PC-9 (cell line): Measurements from ENCODE around the gene CPS1.

Experiments
- EZH2 ChIP-seq: fragments of 200-600 bp; sonication (generic); IDR thresholded peaks from 2 replicates; pipeline ENCODE4 v1.8.0; 2017; ENCODE audit warnings: antibody characterized with exemption, low read depth
- TF ChIP-seq, protein P1 (sequence below): fragments of 200-600 bp; sonication (generic); conservative IDR thresholded peaks from 2 replicates; pipeline ENCODE4 v1.6.1; 2017; ENCODE audit warnings: mixed run types, antibody characterized with exemption, mild to moderate bottlenecking, moderate library complexity

DNA sequence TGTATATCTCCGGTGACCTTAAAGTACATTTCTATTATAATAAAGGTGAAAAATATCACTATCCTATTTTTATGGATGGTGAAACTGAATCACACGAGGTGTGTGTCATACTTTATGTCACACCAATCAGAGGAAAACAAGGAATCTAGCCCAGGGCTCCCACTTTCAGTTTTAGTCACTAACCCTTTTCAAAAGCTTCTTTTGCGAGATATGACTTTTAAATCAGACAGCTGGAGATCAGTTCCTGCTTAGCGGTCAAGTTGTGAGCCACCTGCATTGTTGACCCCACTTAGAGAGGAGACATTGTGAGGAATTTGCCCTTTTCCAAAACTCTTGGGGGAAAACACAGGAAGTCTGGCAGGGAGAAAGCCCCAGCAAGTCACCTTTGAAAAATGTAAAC is 70.5 kb downstream of the CPS1 start:
- TF ChIP-seq, protein P1, sequence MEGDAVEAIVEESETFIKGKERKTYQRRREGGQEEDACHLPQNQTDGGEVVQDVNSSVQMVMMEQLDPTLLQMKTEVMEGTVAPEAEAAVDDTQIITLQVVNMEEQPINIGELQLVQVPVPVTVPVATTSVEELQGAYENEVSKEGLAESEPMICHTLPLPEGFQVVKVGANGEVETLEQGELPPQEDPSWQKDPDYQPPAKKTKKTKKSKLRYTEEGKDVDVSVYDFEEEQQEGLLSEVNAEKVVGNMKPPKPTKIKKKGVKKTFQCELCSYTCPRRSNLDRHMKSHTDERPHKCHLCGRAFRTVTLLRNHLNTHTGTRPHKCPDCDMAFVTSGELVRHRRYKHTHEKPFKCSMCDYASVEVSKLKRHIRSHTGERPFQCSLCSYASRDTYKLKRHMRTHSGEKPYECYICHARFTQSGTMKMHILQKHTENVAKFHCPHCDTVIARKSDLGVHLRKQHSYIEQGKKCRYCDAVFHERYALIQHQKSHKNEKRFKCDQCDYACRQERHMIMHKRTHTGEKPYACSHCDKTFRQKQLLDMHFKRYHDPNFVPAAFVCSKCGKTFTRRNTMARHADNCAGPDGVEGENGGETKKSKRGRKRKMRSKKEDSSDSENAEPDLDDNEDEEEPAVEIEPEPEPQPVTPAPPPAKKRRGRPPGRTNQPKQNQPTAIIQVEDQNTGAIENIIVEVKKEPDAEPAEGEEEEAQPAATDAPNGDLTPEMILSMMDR = no peak
- no peak for TF ChIP-seq EZH2
